IPS-18a (cell line): ENCODE data around the gene ISCU.

Source experiments
- H3K27ac ChIP-seq: one replicate; pipeline ENCODE4 v1.5.1; 2013; ENCODE audit warnings: low read length
- H3K27me3 ChIP-seq: one replicate; pipeline ENCODE4 v1.6.1; 2013; ENCODE audit warnings: mild to moderate bottlenecking, low read length; ENCODE audit not compliant: control insufficient read depth, insufficient read depth
- H3K36me3 ChIP-seq: one replicate; pipeline ENCODE4 v1.6.1; 2013; ENCODE audit warnings: low read depth, low read length; ENCODE audit not compliant: control insufficient read depth
- H3K4me1 ChIP-seq: one replicate; pipeline ENCODE4 v1.6.1; 2013; ENCODE audit warnings: low read depth, low read length; ENCODE audit not compliant: control insufficient read depth
- H3K4me3 ChIP-seq: one replicate; pipeline ENCODE4 v1.5.1; 2013; ENCODE audit warnings: low read length
- H3K9ac ChIP-seq: one replicate; pipeline ENCODE4 v1.6.1; 2013; ENCODE audit warnings: mild to moderate bottlenecking, low read length, moderate library complexity
- H3K9me3 ChIP-seq: one replicate; pipeline ENCODE4 v1.6.1; 2013; ENCODE audit warnings: low read depth, low read length; ENCODE audit not compliant: control insufficient read depth

ISCU gene

DNA sequence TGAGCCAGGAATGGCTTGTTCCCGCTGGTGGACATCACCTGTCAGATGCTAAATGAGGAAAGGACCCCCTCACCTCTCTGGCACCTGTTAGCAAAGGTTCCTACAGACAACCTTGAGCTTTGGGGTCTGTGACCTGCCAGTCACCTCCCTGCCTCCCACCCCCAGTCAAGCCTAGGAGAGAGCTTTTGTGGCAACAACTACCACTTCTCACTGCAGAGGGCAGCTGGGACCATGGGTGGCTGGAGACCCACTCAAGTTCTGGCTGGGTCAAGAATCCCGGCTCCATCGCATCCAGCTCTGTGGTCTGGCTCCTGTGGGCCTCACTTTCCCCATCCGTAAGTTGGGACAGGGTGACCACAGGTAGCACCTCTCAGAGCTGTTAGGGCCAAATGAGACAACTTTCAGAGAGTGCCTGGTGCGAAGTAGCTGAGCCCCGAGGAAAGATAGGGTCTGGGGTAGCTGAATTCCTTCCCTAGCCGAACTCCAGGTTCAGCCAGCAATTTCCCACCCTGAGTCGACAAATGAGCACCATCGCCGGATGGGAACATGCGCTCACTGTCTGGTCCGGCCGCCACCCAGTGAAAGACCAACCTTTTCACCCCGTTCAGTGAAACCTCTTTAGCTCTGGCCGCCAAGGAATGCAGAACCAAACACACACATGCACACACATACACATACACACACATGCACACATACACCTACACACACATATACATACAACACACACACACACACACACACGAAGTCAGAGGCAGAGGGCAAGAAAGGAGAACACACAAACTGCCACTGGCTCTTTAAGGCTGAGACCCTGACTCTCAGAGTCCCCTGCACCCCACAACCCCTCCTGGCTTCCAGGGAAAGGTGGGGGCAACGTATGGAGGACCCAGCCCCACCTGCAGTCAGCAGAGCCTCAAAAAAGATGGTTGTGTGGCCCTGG, 33.6 kb downstream of the ISCU start:
- Histone ChIP-seq H3K9me3 (no peaks in the 10 kb centered on the region), H3K36me3 (no peaks in the 10 kb centered on the region), H3K9ac (no peak overlapping the region), H3K27me3 (no peaks in the 10 kb centered on the region), H3K27ac (no peak overlapping the region), H3K4me1 (no peaks in the 10 kb centered on the region), H3K4me3 (no peak overlapping the region)

DNA sequence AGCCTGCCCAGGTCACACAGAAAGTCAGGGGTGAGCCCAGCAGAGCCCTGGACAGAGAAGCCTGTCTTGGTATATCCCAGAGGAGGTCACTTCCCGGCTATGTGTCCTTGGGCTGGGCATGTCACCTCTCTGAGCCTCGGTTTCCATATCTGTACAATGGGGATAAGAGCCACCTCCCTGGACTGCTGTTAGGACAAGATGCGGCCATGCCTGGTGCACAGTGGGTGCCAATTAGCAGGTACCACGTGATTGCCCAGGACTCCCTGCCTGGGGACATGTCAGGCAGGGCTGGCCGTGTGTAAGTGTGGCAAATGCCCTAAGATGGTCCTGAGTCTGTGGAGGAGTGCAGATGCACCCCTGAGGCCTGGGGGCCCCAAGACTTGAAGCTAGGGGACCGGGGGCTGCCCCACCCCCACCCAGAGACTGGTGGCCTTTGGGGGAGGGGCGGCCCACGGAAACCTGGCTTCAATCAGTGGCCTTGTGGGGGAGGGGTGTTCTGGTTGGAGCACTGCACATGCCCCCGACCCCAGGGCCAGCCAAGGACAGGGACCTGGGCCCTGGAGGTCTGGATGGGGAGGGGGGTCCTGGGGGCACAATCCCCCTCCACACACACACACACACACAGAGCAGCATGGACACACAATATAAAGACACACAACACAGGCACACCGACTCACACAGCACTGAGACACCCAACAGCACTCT, 34.6 kb downstream of the ISCU start:
- H3K9me3 ChIP-seq: no peaks in the 10 kb centered on the region
- H3K4me1 ChIP-seq: no peaks in the 10 kb centered on the region
- H3K36me3 ChIP-seq: no peaks in the 10 kb centered on the region
- no peak overlapping the region for H3K4me3 ChIP-seq
- no peaks in the 10 kb centered on the region for H3K27me3 ChIP-seq
- H3K27ac ChIP-seq: no peak overlapping the region
- no peak overlapping the region for H3K9ac ChIP-seq

DNA sequence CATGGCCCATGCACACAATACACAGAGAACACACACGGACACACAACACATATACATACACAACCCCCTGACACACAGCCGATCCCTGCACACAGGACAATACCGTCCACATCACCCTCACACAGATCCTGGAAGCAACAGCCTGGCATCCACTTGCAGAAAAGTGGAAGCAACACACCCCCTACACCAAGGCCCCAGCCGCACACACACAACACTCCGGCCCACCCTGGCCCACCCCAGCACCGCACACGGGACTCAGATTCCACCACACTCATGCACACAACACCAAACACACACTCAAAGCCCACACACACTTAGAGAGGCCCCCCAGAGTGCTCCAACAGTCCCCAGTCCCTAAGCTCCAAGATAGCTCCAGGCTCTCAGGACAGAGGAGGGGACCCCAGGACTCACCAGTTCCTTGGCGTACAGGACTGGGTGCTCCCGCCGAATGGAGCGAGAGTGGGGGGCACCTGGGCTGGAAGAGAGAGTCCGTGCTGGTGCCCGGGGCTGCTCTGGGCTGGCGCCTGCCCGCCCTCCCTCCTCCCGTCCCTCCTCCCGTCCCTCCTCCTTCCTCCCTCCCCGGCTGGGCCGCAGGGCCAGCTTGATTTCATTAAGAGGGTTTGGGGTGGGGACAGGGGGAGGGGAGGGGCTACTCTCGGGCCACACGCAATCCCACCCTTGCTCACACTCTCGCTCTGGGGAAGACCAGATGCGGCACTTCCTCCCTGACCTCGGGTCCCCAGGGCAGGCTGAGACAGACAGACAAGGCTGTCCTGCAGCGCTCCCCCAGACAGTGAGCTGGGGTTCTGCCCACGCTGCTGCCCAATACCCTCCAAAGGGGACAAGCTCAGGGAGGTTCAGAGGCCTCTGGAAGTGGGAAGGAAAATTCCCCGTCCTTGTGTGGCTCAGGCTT, 35.4 kb downstream of the ISCU start, which contains the start of gene TMEM119:
Gene TMEM119 (minus strand): TSS at position 526 of the 913 bp plus-strand sequence. CDS start 5,701 bp downstream, outside the sequence.
- H3K9me3 ChIP-seq: no peaks in the 10 kb centered on the region
- no peak within 1 kb of the TSS for H3K9ac ChIP-seq
- H3K27ac ChIP-seq: no peak within 1 kb of the TSS
- H3K36me3 ChIP-seq: no peaks in the 10 kb centered on the region
- no peaks in the 10 kb centered on the region for H3K27me3 ChIP-seq
- no peaks in the 10 kb centered on the region for H3K4me1 ChIP-seq
- H3K4me3 ChIP-seq: no peak within 1 kb of the TSS

DNA sequence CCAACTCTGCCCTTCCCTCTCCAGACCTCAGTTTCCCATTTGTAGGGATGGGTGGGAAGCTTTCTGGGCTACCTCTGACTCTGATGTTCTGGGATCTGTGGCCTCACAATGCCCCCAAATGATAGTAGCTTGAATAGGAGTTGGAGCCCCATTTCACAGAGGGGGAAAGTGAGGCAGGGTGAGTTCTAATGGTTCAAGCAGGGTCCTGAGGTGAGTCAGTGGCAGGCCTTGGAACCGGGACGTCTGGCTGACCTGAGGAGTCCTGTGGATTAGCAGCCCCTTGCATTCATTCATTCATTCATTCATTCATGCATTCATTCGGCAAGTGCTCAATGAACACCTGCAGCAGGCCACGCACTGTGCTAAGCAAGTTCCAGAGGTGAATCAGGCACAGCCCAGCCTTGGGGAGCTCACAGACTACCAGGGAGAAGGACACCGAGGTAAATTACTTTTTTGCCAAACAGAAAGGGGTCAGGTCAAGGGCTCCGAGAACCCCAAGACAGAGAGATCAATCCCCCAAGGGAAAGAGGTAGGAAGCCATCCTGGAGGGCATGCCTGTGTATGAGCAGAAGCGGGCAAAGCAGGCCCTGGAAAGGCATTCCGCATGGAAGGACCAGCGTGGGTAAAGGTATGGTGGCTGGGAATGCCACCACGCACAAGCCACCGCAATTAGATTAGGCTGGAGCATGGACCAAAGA, 36.3 kb downstream of the ISCU start:
- H3K9ac ChIP-seq: no peak overlapping the region
- H3K27me3 ChIP-seq: no peaks in the 10 kb centered on the region
- H3K4me1 ChIP-seq: no peaks in the 10 kb centered on the region
- no peaks in the 10 kb centered on the region for H3K9me3 ChIP-seq
- no peaks in the 10 kb centered on the region for H3K36me3 ChIP-seq
- no peak overlapping the region for H3K27ac ChIP-seq
- no peak overlapping the region for H3K4me3 ChIP-seq

DNA sequence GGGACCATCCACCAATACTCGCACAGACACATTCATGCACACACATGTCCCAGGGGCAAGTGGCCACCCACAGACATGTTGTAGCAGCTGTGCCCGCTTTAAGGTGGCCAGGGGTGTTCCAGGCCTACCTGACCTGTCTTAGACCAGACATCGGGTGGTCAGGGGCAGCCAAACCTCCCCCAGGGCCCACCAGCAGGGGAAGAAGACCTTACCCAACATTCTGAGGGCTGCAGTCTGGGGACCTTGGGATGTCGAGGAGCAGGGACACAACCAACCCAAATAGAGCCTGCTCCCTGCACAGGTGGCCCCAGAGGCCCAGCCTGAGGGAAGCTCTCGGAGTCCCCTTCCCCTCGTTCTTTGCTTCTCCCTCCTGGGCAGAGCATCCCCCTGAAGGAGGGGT, 37.1 kb downstream of the ISCU start:
- H3K27me3 ChIP-seq: no peaks in the 10 kb centered on the region
- H3K4me3 ChIP-seq: no peak overlapping the region
- no peaks in the 10 kb centered on the region for H3K4me1 ChIP-seq
- no peak overlapping the region for H3K9ac ChIP-seq
- H3K36me3 ChIP-seq: no peaks in the 10 kb centered on the region
- H3K27ac ChIP-seq: no peak overlapping the region
- no peaks in the 10 kb centered on the region for H3K9me3 ChIP-seq

DNA sequence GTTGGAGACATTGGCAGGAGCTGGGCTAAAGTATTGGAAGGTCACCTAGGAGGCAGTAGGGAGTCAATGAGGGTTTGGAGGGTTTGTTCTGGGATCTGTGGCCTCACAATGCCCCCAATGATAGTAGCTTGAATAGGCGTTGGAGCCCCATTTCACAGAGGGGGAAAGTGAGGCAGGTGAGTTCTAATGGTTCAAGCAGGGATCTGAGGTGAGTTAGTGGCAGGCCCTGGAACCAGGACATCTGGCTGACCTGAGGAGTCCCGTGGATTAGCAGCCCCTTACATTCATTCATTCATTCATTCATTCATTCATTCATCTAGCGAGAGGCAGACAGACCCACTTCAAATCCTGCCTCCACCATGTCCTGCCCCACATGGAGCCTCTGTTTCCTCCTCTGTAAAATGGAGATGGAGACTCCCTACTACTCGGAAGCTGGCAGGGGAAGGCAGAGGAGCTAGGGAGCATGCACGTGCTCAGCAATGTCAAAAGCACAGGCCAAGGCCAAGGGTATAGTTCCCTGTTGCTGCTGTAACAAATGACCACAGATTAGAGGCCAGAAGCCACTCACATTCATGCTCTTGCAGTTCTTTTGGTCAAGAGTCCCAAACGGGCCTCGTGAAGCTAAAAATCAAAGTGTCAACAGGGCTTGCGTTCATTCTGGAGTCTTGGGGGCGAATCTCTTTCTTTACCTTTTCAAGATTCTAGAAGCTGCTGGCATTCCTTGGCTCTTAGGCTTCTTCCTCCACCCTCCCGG, 37.7 kb downstream of the ISCU start:
- no peaks in the 10 kb centered on the region for H3K4me1 ChIP-seq
- H3K27me3 ChIP-seq: no peaks in the 10 kb centered on the region
- no peak overlapping the region for H3K27ac ChIP-seq
- H3K4me3 ChIP-seq: no peak overlapping the region
- no peak overlapping the region for H3K9ac ChIP-seq
- H3K9me3 ChIP-seq: no peaks in the 10 kb centered on the region
- no peaks in the 10 kb centered on the region for H3K36me3 ChIP-seq

DNA sequence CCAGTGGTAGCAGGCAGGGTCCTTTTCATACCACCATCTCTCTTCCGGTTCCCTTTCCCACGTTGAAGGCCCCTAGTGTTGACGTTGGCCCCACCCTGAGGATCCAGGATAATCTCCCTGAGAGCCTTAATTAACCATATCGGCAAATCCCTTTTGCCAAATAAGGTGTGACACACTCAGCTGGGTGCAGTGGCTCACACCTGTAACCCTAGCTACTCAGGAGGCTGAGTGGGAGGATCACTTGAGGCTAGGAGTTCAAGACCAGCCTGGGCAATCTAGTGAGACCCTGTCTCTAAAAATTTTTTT, 38.3 kb downstream of the ISCU start:
- Histone ChIP-seq H3K27me3 (no peaks in the 10 kb centered on the region), H3K4me1 (no peaks in the 10 kb centered on the region), H3K9me3 (no peaks in the 10 kb centered on the region), H3K36me3 (no peaks in the 10 kb centered on the region), H3K27ac (no peak overlapping the region), H3K4me3 (no peak overlapping the region), H3K9ac (no peak overlapping the region)

DNA sequence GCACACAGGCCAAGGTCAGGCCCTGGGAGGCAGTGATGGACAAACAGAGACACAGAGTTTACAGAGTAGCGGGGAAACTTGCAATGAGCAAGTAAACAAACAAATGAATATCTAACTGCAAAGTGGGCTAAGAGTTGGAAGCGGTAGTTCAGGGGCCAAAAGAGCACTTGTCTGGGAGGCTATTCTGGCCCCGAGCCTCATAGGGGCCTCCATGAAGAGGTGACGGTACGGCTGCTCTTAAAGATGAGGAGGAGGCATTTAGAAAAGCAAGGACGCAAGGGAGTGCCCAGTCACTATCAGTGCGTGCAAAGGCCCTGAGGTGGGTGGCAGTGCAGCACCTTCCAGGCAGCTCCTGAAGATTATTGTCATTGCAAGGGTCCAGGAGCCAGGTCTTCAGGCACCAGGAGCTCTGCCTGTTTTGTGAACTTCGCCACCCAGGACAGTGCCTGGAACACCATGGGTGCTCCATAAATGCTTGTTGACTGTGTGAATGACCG, 39.9 kb downstream of the ISCU start:
- no peaks in the 10 kb centered on the region for H3K4me1 ChIP-seq
- H3K9me3 ChIP-seq: no peaks in the 10 kb centered on the region
- no peak overlapping the region for H3K9ac ChIP-seq
- H3K27ac ChIP-seq: no peak overlapping the region
- H3K4me3 ChIP-seq: no peak overlapping the region
- no peaks in the 10 kb centered on the region for H3K36me3 ChIP-seq
- no peaks in the 10 kb centered on the region for H3K27me3 ChIP-seq

DNA sequence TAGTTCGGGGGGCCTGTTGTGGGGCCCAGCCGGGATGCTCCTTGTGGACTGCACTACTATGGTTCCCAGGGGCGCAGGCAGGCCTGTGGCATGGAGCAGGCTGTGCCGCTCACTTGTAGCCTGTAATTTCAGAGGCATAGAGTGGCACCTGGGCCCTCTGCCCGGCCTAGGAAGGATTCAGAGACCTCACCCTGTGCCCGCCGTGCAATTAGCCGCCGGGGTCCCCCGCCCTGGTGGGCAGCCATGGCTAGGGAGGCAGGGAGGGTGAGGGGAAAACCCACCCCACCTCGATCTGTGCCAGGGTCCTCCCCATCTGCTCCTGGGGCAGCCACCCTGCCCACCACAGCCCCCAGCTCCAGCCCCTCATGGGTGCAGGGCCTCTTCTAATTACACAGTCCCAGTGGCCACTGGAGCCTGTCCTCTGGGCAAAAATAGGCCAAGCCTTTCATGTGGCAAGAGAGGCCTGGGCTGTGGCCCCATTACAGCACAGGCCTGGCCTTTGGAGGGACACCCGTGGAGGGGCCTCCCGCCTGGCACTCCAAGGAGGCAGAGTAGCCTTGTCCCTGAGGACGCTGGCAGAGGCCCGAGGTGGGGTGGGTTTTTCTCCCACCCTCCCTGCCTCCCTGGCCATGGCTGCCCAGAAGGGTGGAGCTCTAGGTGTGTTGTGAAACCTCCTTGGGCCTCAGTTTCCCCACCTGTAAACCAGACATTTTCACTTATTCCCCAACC, 40.7 kb downstream of the ISCU start:
- Histone ChIP-seq H3K9ac (no peak overlapping the region), H3K4me3 (no peak overlapping the region), H3K9me3 (no peaks in the 10 kb centered on the region), H3K4me1 (no peaks in the 10 kb centered on the region), H3K36me3 (no peaks in the 10 kb centered on the region), H3K27ac (no peak overlapping the region), H3K27me3 (no peaks in the 10 kb centered on the region)

DNA sequence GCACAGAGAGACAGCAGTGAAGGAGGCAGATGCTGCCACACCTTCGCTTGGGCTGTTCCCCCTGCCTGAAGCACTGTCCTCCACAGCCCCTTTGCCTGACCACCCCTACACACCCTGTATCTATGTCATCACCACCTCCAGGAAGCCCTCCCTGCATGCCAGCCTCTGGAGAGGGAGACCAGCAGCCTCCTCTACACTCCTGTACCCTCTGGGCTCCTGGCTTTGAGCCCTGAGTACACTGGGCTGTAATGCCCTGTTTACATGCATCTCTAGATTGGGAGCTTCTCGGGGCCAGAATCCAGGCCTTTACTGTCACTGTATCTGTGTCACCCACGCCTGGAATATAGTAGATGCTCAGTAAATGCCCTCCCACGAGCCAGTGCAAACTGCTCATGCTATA, 41.3 kb downstream of the ISCU start:
- no peaks in the 10 kb centered on the region for H3K36me3 ChIP-seq
- H3K9ac ChIP-seq: no peak overlapping the region
- H3K4me1 ChIP-seq: no peaks in the 10 kb centered on the region
- no peak overlapping the region for H3K4me3 ChIP-seq
- no peak overlapping the region for H3K27ac ChIP-seq
- H3K9me3 ChIP-seq: no peaks in the 10 kb centered on the region
- no peaks in the 10 kb centered on the region for H3K27me3 ChIP-seq
